SU-DHL-6 (cell line): ENCODE data around the gene MYT1.

Source experiments
- EZH2phosphoT487 ChIP-seq: fragments of 200-600 bp; sonication (generic), shearing (Covaris generic); conservative IDR thresholded peaks from 2 replicates; pipeline ENCODE4 v1.6.1; 2018; ENCODE audit warnings: mild to moderate bottlenecking, antibody characterized with exemption, low read length, moderate library complexity, mixed read lengths
- TF ChIP-seq, protein P1 (sequence below): fragments of 200-600 bp; sonication (generic); IDR thresholded peaks from one replicate; pipeline ENCODE4 v1.5.1; 2017; ENCODE audit warnings: antibody characterized with exemption, mild to moderate bottlenecking, low read length, moderate library complexity; ENCODE audit not compliant: insufficient read depth, poor library complexity, severe bottlenecking

DNA sequence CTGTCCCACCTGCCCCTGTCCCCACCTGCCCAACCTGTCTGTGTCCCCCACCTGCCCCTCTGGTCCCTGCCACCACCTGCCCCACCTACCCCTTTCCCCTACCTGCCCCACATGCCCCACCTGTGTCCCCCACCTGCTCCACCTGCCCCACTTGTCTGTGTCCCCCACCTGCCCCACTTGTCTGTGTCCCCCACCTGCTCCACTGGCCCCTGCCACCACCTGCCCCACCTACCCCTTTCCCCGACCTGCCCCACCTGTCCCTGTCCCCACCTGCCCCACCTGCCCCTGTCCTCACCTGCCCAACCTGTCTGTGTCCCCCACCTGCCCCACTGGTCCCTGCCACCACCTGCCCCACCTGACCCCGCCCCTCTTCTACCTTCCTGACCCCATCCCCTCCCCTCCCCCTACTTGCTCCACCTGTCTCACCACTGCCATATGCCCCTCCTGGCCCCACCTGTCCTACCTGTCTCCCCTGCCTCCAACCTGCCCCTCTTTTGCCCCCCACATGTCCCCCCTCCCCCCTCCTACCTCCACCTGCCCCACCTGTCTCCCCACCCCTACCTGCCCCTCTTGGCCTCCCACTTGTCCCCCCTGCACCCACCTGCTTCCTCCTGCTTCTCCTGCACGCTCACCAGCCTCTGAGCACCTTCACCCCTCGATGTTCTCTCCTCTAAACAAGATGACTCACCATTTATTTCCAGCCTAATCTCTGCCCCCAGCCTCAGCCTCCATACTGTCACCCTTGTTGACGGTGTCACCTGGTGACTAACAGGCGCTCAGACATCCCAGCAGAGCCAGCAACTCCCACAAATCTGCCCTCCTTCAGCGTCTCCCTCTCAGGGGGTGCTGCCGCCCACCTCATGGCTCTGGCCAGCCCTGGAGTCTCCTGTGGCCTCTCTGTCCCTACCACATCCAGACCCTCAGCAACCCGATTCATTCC is 5.6 kb upstream of the MYT1 start:
- TF ChIP-seq, protein P1, sequence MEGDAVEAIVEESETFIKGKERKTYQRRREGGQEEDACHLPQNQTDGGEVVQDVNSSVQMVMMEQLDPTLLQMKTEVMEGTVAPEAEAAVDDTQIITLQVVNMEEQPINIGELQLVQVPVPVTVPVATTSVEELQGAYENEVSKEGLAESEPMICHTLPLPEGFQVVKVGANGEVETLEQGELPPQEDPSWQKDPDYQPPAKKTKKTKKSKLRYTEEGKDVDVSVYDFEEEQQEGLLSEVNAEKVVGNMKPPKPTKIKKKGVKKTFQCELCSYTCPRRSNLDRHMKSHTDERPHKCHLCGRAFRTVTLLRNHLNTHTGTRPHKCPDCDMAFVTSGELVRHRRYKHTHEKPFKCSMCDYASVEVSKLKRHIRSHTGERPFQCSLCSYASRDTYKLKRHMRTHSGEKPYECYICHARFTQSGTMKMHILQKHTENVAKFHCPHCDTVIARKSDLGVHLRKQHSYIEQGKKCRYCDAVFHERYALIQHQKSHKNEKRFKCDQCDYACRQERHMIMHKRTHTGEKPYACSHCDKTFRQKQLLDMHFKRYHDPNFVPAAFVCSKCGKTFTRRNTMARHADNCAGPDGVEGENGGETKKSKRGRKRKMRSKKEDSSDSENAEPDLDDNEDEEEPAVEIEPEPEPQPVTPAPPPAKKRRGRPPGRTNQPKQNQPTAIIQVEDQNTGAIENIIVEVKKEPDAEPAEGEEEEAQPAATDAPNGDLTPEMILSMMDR = no peak
- TF ChIP-seq EZH2phosphoT487 = no peak
